Measurements from ENCODE around the gene CYB5A. TPM values are rescaled to one million over a fixed set of nuclear protein-coding genes. Genes with fewer than 3 reads are reported as not detected.
"Not testable (repeated sequence)": the region's sequence is repeated elsewhere in the genome, so short reads cannot be mapped to it uniquely, and the experiment has no call there.

CYB5A gene
- total RNA-seq, 2 donors from 2014 or later, result 71.3 to 73.5 TPM

DNA sequence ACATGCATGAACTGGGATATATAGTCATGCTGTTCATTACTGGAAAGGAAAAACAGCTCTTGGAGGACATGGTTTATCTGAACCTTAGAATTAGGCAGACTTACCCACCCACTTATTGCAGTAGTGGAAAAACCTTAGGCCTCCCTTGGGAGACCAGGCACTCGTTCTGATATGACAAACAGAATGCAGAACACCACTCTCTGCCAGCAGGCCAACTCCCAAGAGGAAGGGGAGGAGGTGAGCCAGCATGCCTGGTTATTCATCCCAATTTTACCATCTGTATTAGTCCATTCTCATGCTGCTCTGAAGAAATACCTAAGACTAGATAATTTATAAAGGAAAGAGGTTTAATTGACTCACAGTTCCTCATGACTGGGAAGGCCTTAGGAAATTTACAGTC lies 41.3 kb upstream of the CYB5A start:
- Histone ChIP-seq H3K4me1 (no peaks in the 10 kb centered on the region), H3K9me3 (no peaks in the 10 kb centered on the region), H3K27me3 (no peaks in the 10 kb centered on the region), H3K36me3 (no peaks in the 10 kb centered on the region), H3K4me3 (no peak overlapping the region), H3K27ac (no peak overlapping the region)
- no peak for TF ChIP-seq CTCF (IDR thresholded peaks at IDR 0.05)
- no peak for DNase-seq (ENCODE audit: low spot score)

- H3K4me3 ChIP-seq, result no peak overlapping the region
- TF ChIP-seq CTCF (IDR thresholded peaks at IDR 0.05), result peak in 1 of 2 donors; percentile 58
- no peaks in the 10 kb centered on the region for H3K27me3 ChIP-seq
- no peaks in the 10 kb centered on the region for H3K4me1 ChIP-seq
- no peak for DNase-seq (ENCODE audit: low spot score)
- no peaks in the 10 kb centered on the region for H3K36me3 ChIP-seq
- H3K27ac ChIP-seq, result no peak overlapping the region
- H3K9me3 ChIP-seq, result no peaks in the 10 kb centered on the region
These were observed 39.6 kb upstream of the CYB5A start for GRCh38 chr18:74331404-74331803.

GRCh38 chr18:74329688-74330205 lies 38.0 kb upstream of the CYB5A start:
- no peak overlapping the region for H3K4me3 ChIP-seq
- H3K4me1 ChIP-seq, result no peaks in the 10 kb centered on the region
- no peak overlapping the region for H3K27ac ChIP-seq
- H3K27me3 ChIP-seq, result no peaks in the 10 kb centered on the region
- no peaks in the 10 kb centered on the region for H3K9me3 ChIP-seq
- no peak for DNase-seq (ENCODE audit: low spot score)
- no peaks in the 10 kb centered on the region for H3K36me3 ChIP-seq
- TF ChIP-seq CTCF (IDR thresholded peaks at IDR 0.05), result no peak

- Histone ChIP-seq H3K4me3 (no peak overlapping the region), H3K36me3 (no peaks in the 10 kb centered on the region), H3K27ac (no peak overlapping the region), H3K4me1 (no peaks in the 10 kb centered on the region), H3K27me3 (no peaks in the 10 kb centered on the region), H3K9me3 (no peaks in the 10 kb centered on the region)
- DNase-seq (ENCODE audit: low spot score), result no peak
- no peak for TF ChIP-seq CTCF (IDR thresholded peaks at IDR 0.05)
These were observed 36.4 kb upstream of the CYB5A start for GRCh38 chr18:74328206-74328605.

- H3K4me1 ChIP-seq; H3K27ac ChIP-seq; H3K36me3 ChIP-seq; H3K9me3 ChIP-seq; DNase-seq (ENCODE audit: low spot score); H3K27me3 ChIP-seq; H3K4me3 ChIP-seq: not testable (repeated sequence)
These were observed 35.0 kb upstream of the CYB5A start for GRCh38 chr18:74326791-74327190.

DNA sequence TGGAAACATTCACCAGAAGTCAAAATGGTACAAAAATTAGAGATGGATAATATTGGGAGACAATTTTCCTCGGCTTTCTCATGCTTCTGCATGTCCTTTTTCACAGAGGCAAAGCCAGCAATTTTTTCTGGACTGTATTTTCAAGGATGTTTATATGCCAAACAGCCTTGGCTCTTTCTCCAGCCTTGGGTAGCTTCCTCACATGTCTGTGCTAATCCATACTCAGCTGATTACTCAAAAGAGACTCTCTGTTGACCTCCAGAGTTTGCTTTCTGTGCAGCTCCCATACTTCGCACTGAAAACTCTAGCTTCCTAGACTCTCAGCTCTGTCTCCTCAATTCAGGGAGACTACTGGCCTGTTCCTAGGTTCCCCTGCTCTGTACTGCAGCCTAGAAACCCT lies 34.5 kb upstream of the CYB5A start:
- Histone ChIP-seq H3K4me3 (no peak overlapping the region), H3K9me3 (no peaks in the 10 kb centered on the region), H3K27ac (no peak overlapping the region), H3K4me1 (no peaks in the 10 kb centered on the region), H3K36me3 (no peaks in the 10 kb centered on the region), H3K27me3 (no peaks in the 10 kb centered on the region)
- TF ChIP-seq CTCF (IDR thresholded peaks at IDR 0.05), result no peak
- DNase-seq (ENCODE audit: low spot score), result no peak
